Astrocyte of the spinal cord (primary cell): ENCODE data around the gene PHF10.
A peak's percentile ranks its signal among the peaks of the same experiment; 100 is the strongest.

Experiments used
- DNase-seq: peaks from one replicate; pipeline ENCODE4 v3.0.0; 2011; ENCODE audit warnings: low read depth, low spot score
- H3K4me3 ChIP-seq: 2 replicates; pipeline ENCODE4 v1.5.1; 2011; ENCODE audit warnings: low read depth, mild to moderate bottlenecking, low read length, moderate library complexity
- in situ Hi-C: cut with HindIII; loops from 2 replicates; pipeline ENCODE4 v1.10.0; 2017; ENCODE audit warnings: low sequenced_read_pairs
- TF ChIP-seq, protein P1 (sequence below): IDR thresholded peaks from 2 replicates; pipeline ENCODE4 v1.5.1; 2012; ENCODE audit warnings: low read depth, mild to moderate bottlenecking, low read length, inconsistent platforms

PHF10 gene

DNA sequence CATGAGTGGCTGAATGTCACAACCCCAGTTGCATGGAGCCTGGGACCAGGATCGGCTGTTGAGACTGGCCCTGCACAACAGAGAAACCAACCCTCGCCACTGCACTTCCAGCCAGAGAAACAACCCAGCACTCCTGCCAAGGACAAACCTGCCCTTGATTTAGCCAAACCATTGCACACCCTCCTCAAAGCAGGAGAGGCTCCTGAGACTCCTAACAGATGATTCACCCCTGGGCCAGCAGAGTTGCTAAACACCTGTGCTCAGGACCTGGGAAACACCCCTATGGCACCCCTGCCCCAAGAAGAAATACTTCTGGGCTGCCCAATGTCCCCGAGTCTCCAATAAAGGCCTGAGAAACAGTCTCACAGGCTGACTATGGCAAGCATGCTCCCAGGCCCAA lies 40.2 kb downstream of the PHF10 start:
- TF ChIP-seq, protein P1, sequence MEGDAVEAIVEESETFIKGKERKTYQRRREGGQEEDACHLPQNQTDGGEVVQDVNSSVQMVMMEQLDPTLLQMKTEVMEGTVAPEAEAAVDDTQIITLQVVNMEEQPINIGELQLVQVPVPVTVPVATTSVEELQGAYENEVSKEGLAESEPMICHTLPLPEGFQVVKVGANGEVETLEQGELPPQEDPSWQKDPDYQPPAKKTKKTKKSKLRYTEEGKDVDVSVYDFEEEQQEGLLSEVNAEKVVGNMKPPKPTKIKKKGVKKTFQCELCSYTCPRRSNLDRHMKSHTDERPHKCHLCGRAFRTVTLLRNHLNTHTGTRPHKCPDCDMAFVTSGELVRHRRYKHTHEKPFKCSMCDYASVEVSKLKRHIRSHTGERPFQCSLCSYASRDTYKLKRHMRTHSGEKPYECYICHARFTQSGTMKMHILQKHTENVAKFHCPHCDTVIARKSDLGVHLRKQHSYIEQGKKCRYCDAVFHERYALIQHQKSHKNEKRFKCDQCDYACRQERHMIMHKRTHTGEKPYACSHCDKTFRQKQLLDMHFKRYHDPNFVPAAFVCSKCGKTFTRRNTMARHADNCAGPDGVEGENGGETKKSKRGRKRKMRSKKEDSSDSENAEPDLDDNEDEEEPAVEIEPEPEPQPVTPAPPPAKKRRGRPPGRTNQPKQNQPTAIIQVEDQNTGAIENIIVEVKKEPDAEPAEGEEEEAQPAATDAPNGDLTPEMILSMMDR = no peak
- no peak for DNase-seq
- H3K4me3 ChIP-seq = no peak overlapping the region
- in situ Hi-C loops = no loop called here

DNA sequence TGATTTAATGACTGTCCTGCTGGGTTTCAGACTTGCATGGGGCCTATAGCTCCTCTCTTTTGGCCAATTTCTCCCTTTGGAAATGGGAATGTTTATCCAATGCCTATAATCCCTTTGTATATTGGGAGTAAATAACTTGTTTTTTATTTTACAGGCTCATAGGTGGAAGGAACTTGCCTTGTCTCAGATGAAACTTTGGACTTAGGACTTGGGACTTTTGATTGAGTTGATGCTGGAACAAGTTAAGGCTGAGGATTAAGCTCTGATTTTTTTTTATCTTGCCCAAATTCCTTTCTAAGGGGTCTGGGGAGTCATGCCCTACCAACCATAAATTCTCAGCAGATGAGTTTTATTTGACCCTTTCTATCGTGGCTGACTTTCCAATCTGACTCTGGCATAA lies 46.0 kb downstream of the PHF10 start:
- TF ChIP-seq, protein P1 = no peak
- DNase-seq = no peak
- H3K4me3 ChIP-seq = no peak overlapping the region
- in situ Hi-C loops = no loop called here

DNA sequence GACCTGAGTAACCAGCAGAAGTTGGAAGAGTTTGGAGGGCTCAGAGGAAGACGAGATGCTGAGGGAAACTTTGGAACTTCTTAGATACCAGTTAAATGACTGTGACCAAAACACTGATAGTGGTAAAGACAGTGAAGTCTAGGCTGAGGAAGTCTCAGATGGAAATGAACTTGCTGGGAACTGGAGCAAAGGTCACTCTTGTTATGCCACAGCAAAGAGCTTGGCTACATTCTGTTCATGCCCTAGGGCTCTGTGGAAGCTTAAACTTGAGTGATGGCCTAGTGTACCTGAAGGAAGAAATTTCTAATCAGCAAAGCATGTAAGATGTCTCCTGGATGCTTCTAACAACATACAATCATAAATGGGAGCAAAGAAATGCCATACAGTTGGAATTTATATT lies 47.2 kb downstream of the PHF10 start:
- H3K4me3 ChIP-seq = no peak overlapping the region
- TF ChIP-seq, protein P1 = no peak
- in situ Hi-C loops = no loop called here
- DNase-seq = no peak

DNA sequence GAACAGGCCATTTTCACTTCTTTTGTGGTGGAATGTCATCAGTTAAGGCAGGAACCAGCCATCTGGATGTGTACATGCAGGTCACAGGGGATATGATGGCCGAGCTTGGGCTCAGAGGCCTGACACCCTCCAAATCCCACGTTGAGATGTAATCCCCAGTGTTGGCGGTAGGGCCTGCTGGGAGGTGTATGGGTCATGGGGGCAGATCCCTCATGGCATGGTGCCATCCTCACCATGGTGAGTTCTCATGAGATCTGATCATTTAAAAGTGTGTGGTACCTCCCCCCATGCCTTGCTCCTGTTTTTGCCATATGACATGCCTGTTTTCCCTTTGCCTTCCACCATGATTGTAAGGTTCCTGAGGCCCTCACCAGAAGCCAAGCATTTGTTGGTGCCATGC lies 49.3 kb downstream of the PHF10 start:
- in situ Hi-C loops = no loop called here
- TF ChIP-seq, protein P1 = no peak

DNA sequence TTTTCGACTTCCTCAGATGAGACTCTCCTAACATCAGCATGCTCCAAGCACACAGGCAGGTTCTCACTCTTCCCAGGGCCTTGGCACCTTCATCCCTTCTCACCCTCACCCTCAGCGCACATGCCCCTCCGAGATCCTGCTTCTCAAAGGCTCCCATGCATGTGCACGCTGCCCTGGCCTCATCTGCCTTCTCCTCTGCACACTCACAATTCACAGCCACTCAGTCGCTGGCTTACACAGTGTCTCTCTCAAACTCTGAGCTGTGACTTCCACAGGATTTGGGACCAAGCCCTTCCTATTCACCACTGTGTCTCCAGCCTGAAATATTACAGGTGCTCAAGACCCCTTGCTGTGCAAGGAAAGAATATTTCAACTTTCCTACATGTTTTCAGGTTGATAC lies 52.7 kb downstream of the PHF10 start:
- no peak overlapping the region for H3K4me3 ChIP-seq
- no peak for DNase-seq
- in situ Hi-C loops = no loop called here
- TF ChIP-seq, protein P1 = no peak

More for the DNA sequence above, 49.3 kb downstream of the PHF10 start:
- no peak for DNase-seq
- H3K4me3 ChIP-seq = no peak overlapping the region

DNA sequence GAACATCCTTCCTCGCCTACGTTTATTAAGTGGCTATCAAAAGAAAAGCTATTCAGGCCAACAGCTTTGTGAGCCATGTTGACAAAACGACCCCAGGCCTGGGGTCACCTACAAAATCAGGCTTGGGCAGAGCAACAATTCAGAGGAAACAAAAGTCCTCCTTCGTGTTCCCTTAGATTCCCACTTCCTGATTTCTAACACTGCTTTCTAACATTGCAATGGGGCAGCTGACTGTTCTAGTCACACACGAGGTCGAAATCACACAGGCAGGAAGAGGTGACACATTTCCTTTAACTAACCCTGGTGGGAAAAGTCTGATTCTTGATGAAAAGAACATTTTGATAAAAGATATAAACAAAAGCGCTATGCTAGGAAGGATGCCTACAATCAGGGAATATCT lies 54.4 kb downstream of the PHF10 start:
- in situ Hi-C loops = no loop called here
- no peak overlapping the region for H3K4me3 ChIP-seq
- TF ChIP-seq, protein P1 = no peak
- DNase-seq = peak; percentile 9

DNA sequence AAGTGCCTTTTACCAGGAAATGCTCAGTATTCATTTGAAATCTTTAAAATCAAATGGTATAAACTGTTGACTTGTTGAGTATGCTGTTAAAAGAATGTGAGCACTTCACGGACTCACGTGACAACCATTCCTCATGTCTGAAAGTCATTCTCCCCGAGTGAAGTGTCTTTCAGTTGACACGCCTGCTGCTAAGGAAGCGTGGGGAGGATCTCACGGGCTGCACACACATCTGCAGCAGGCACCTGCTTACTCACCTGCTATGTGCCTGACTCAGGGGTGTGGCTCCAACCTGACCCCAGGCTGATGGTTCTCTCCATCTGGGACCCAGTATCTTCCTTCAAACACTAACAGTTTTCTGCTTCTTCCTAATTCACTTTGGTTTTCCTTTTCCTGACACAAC lies 55.2 kb downstream of the PHF10 start:
- in situ Hi-C loops = no loop called here
- no peak overlapping the region for H3K4me3 ChIP-seq
- TF ChIP-seq, protein P1 = no peak
- DNase-seq = no peak
